ENCODE results near the gene RGSL1. TPM values are rescaled to one million over a fixed set of nuclear protein-coding genes. Genes with fewer than 3 reads are reported as not detected.

The RGSL1 gene
- total RNA-seq (2014; rRNA removed; shearing (Covaris generic); ENCODE audit: low replicate concordance): not detected in 2 replicates

GRCh38 chr1:182450087-182450486 lies at the start of gene RGSL1:
Gene RGSL1 (plus strand): TSS chr1:182450146. CDS start chr1:182450166, 20 bp downstream.
- in situ Hi-C loops (cut with HindIII; ENCODE audit: low pct_unique_long_range_greater_than_20kb, low sequenced_read_pairs): no loop called here

DNA sequence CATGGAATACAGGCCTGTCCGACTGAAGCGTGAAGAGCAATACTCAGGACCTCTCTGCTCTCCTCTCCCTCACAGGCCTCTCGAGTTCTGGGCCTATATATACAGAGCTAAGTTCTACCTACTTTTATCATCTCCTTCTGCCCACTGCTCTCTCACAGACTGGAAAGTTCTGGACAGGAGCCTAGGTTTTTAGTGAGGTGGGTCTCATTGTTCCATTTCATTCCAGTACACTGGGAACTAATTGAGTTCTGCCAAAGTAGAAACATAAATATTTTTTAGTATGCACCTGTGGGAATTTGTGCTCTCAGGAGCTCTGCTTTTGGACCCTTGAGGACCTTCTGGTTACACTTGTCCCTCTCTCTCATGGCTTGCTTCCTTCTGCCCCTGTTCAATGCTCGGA lies 49.4 kb upstream of the RGSL1 start, which contains the start of gene TEDDM1:
TEDDM1 (minus strand) TSS at position 101 of the 400 bp plus-strand sequence. CDS start 182 bp downstream, outside the sequence.
- in situ Hi-C loops (cut with HindIII; ENCODE audit: low pct_unique_long_range_greater_than_20kb, low sequenced_read_pairs): no loop called here
- DNase-seq (ENCODE audit: low read depth): no peak

More at GRCh38 chr1:182450087-182450486, at the start of gene RGSL1:
- no peak for DNase-seq (ENCODE audit: low read depth)

DNA sequence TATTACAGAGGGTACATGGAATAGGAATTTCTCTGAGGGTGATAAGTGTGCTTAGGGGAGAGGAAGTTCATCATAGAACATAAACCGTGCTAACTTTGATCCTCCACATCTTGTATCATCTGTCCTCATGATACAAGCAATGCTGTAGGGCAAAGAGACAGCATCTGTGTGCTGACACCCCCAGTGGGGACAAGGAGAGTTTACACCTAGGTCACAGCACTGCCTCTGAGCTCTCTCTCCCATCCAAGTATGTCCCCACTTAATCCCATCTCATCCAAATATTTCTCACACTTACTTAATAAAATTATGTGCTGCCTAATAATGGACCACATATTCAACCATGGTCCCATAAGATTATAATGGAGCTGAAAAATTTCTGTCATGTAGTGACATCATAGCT lies 45.2 kb upstream of the RGSL1 start:
- DNase-seq (ENCODE audit: low read depth): no peak
- in situ Hi-C loops (cut with HindIII; ENCODE audit: low pct_unique_long_range_greater_than_20kb, low sequenced_read_pairs): no loop called here

- in situ Hi-C loops (cut with HindIII; ENCODE audit: low pct_unique_long_range_greater_than_20kb, low sequenced_read_pairs): no loop called here
Observed at GRCh38 chr1:182405578-182405977, 44.4 kb upstream of the RGSL1 start.

GRCh38 chr1:182406012-182406411 lies 43.9 kb upstream of the RGSL1 start:
- DNase-seq (ENCODE audit: low read depth): no peak
- in situ Hi-C loops (cut with HindIII; ENCODE audit: low pct_unique_long_range_greater_than_20kb, low sequenced_read_pairs): no loop called here

More at GRCh38 chr1:182405578-182405977, 44.4 kb upstream of the RGSL1 start:
- DNase-seq (ENCODE audit: low read depth): no peak

DNA sequence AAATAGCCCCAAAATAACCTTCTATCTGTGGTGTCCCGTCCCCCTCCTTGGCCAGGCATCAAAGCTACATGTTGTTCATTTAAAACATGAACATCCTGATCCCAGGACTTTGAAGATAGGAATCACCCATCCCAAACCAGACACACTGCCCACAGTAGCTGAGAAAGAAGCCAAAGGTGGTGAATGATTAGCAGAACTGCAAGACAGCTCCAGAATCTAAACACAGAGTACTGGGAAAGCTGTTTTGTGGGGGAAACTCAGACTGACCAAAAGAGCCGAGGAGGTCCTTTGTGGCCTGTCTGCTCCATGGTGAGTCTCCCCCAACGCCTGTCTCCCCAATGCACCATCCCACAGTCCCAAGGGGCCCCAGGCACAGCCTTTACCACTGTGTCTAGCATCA lies 42.2 kb upstream of the RGSL1 start:
- DNase-seq (ENCODE audit: low read depth): no peak
- in situ Hi-C loops (cut with HindIII; ENCODE audit: low pct_unique_long_range_greater_than_20kb, low sequenced_read_pairs): no loop called here

- DNase-seq (ENCODE audit: low read depth): no peak
- in situ Hi-C loops (cut with HindIII; ENCODE audit: low pct_unique_long_range_greater_than_20kb, low sequenced_read_pairs): no loop called here
Observed at GRCh38 chr1:182408435-182409075, 41.4 kb upstream of the RGSL1 start.

- in situ Hi-C loops (cut with HindIII; ENCODE audit: low pct_unique_long_range_greater_than_20kb, low sequenced_read_pairs): no loop called here
- no peak for DNase-seq (ENCODE audit: low read depth)
Observed at GRCh38 chr1:182410138-182410537, 39.8 kb upstream of the RGSL1 start.

- in situ Hi-C loops (cut with HindIII; ENCODE audit: low pct_unique_long_range_greater_than_20kb, low sequenced_read_pairs): no loop called here
- DNase-seq (ENCODE audit: low read depth): no peak
Observed at GRCh38 chr1:182410620-182411273, 39.2 kb upstream of the RGSL1 start.

DNA sequence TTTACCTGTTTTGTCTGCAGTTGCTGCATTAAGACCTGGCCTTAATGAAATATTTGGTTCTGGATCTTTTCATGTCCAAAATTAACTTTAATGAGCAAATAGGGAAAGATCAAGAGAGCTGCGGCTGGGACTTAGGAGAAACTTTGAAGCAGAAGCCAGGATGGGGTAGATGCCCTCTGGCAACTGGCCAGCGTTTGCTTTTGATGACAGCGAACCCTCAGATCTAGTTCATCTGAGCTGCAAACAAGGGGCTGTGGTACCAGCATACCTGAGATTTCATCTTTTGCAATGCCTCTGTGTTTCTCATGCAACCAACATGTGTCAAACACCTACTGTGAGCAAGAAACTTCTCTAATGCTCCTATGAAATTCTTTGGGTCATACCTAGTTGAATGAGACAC lies 36.5 kb upstream of the RGSL1 start:
- no peak for DNase-seq (ENCODE audit: low read depth)
- in situ Hi-C loops (cut with HindIII; ENCODE audit: low pct_unique_long_range_greater_than_20kb, low sequenced_read_pairs): no loop called here

DNA sequence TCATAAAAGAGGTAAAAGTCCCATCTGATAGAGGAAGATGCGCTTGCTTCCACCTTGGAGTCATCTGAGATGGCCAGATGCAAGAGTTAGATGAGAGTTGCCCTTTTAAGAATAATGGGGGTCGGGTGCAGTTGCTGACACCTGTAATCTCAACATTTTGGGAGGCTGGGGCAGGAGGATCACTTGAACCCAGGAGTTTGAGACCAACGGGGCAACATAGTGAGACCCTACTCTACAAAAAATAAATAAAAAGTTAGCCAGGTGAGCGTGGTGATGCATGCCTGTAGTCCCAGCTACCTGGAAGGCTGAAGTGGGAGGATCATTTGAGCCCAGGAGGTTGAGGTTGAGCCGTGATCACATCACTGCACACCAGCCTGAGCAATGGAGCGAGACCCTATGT lies 36.0 kb upstream of the RGSL1 start:
- no peak for DNase-seq (ENCODE audit: low read depth)
- in situ Hi-C loops (cut with HindIII; ENCODE audit: low pct_unique_long_range_greater_than_20kb, low sequenced_read_pairs): no loop called here

DNA sequence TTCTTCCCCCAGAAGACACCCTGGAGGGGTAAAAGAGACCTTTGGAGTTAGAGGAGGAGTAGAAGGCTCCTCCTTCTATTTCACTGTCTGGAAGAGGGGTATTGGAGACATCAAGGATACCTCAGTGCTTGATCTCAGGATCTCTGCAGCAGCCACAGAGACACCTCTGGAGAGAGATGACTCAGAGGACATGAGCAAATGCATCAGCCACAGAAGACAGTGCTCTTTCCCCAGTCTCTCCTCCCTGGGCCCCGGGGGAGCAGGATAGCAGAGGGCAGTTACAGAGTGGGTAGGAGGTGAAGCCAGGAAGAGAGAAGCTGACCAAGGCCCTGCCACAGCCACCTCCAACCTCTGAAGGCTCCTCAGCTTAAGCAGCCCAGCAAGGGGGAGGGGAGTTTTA lies 34.2 kb upstream of the RGSL1 start:
- DNase-seq (ENCODE audit: low read depth): no peak
- in situ Hi-C loops (cut with HindIII; ENCODE audit: low pct_unique_long_range_greater_than_20kb, low sequenced_read_pairs): no loop called here

DNA sequence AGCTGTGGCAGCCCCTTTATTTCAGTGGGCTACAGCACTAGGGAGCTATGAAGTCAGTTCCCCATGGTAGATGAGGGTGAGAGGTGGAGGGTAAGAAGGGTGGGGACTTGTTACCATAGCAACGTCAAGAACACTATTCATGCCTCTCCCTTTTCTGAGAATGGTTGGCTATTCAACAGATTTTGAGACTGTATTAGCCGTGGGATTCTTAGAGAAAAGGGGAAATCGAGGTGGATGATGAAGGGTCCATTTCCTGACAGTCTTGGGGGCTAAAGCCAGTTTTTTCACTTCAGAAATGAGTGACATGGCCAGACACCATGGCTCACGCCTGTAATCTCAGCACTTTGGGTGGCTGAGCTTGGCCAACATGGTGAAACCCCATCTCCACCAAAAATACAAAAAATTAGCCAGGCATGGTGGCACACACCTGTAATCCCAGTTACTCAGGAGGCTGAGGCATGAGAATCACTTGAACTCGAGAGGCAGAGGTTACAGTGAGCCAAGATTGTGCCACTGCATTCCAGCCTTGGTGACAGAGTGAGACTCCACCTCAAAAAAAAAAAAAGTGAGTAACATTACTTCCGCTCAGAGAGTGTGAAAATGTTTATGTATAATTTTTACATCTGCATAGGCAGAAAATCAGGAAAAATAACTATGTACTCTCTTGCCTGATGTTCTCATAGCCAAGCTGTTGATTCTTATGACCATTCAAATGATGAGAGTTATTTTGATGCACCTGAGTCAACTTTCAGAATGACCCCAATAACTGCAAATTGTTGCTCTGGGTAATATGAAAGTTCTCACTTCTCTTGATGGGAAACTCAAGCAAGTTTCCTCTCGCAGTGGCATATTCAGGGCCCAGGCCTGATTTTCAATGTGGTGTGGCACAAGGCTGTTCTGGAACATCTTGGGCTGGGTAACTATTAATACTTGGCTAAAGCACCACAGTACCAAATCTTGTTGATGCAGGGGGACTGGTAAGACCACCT lies 23.2 kb upstream of the RGSL1 start:
- no peak for DNase-seq (ENCODE audit: low read depth)
- in situ Hi-C loops (cut with HindIII; ENCODE audit: low pct_unique_long_range_greater_than_20kb, low sequenced_read_pairs): no loop called here

DNA sequence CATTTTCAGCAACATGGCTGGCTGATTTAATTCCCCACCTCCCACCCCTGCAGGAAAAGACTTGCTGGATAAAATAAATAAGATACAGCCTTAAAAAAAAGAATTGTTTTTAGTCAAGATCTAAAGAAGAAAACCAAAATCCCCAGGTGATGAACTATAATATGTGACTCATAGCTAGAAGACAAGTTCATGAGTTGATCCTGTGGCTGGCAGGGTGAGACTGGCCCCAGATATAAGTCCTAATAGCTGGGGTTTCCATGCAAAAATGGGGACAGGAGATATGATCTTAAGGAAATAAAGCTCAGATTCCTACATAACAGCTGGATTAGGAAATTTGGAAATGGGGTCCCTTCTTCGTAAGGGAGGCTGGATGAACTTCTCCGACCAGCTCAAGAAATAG lies 21.9 kb upstream of the RGSL1 start:
- DNase-seq (ENCODE audit: low read depth): no peak
- in situ Hi-C loops (cut with HindIII; ENCODE audit: low pct_unique_long_range_greater_than_20kb, low sequenced_read_pairs): no loop called here

GRCh38 chr1:182430263-182431068 lies 19.5 kb upstream of the RGSL1 start:
- no peak for DNase-seq (ENCODE audit: low read depth)
- in situ Hi-C loops (cut with HindIII; ENCODE audit: low pct_unique_long_range_greater_than_20kb, low sequenced_read_pairs): no loop called here

- in situ Hi-C loops (cut with HindIII; ENCODE audit: low pct_unique_long_range_greater_than_20kb, low sequenced_read_pairs): no loop called here
- no peak for DNase-seq (ENCODE audit: low read depth)
Observed at GRCh38 chr1:182431278-182431677, 18.7 kb upstream of the RGSL1 start.

- in situ Hi-C loops (cut with HindIII; ENCODE audit: low pct_unique_long_range_greater_than_20kb, low sequenced_read_pairs): no loop called here
- no peak for DNase-seq (ENCODE audit: low read depth)
Observed at GRCh38 chr1:182433580-182433979, 16.4 kb upstream of the RGSL1 start.

- in situ Hi-C loops (cut with HindIII; ENCODE audit: low pct_unique_long_range_greater_than_20kb, low sequenced_read_pairs): no loop called here
- DNase-seq (ENCODE audit: low read depth): no peak
Observed at GRCh38 chr1:182438326-182438725, 11.6 kb upstream of the RGSL1 start.

Data from Caki2 (cell line).